ENCODE results near the gene EN1.

Gene EN1

GRCh38 chr2:118856330-118856977 lies 9.0 kb upstream of the EN1 start:
- H3K4me3 ChIP-seq (ENCODE audit: low read depth, low read length) = no peak overlapping the region
- DNase-seq (ENCODE audit: low read depth) = no peak
- TF ChIP-seq, protein P1, sequence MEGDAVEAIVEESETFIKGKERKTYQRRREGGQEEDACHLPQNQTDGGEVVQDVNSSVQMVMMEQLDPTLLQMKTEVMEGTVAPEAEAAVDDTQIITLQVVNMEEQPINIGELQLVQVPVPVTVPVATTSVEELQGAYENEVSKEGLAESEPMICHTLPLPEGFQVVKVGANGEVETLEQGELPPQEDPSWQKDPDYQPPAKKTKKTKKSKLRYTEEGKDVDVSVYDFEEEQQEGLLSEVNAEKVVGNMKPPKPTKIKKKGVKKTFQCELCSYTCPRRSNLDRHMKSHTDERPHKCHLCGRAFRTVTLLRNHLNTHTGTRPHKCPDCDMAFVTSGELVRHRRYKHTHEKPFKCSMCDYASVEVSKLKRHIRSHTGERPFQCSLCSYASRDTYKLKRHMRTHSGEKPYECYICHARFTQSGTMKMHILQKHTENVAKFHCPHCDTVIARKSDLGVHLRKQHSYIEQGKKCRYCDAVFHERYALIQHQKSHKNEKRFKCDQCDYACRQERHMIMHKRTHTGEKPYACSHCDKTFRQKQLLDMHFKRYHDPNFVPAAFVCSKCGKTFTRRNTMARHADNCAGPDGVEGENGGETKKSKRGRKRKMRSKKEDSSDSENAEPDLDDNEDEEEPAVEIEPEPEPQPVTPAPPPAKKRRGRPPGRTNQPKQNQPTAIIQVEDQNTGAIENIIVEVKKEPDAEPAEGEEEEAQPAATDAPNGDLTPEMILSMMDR (conservative IDR thresholded peaks at IDR 0.05; ENCODE audit: low read depth, low read length) = no peak

GRCh38 chr2:118855451-118856279 lies 8.2 kb upstream of the EN1 start:
- H3K4me3 ChIP-seq (ENCODE audit: low read depth, low read length) = peak overlapping the region; percentile 24
- peak; percentile 74 for DNase-seq (ENCODE audit: low read depth)
- TF ChIP-seq, protein P1 (conservative IDR thresholded peaks at IDR 0.05; ENCODE audit: low read depth, low read length) = peak; percentile 90

DNA sequence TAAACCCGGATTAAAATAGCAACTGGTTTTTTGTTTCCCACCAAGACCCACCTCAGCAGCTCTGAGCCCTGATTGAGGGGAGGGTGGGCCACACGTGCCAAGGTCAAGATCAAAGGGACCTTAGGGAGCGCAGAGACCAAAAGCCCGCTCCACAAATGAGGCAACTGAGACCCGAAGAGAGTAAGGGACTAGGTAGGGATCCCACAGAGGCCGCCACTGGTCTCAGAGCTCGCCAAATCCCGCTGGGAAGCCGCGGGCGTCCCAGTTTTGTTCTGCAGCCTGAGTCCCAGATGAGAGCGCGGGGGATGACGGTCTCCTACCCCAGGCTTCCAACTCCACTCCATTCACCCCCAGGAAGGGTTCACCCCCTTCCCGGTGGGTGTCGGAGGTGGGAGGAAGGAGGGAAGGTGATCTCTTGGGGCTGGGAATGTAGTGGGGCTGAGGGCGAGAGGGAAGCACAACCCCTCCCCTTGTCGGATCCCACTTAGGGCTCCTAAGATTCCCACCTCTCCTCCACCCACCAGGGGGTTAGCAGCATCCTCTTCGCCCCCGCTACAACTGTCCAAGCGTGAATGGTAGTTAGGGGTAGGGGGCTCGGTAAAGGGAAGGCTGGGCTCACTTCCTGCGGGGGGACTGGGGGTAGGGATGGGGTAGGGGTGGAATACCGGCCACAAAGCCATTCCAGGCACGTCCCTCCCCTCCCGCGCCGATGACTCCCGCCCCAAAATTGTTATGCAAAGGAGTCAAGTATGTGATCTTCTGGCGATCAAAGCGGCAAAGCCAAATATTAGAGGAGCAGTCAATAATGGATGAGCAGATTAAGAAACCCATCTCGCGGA lies 7.3 kb upstream of the EN1 start:
- DNase-seq (ENCODE audit: low read depth) = no peak
- TF ChIP-seq, protein P1 (conservative IDR thresholded peaks at IDR 0.05; ENCODE audit: low read depth, low read length) = no peak
- no peak overlapping the region for H3K4me3 ChIP-seq (ENCODE audit: low read depth, low read length)

DNA sequence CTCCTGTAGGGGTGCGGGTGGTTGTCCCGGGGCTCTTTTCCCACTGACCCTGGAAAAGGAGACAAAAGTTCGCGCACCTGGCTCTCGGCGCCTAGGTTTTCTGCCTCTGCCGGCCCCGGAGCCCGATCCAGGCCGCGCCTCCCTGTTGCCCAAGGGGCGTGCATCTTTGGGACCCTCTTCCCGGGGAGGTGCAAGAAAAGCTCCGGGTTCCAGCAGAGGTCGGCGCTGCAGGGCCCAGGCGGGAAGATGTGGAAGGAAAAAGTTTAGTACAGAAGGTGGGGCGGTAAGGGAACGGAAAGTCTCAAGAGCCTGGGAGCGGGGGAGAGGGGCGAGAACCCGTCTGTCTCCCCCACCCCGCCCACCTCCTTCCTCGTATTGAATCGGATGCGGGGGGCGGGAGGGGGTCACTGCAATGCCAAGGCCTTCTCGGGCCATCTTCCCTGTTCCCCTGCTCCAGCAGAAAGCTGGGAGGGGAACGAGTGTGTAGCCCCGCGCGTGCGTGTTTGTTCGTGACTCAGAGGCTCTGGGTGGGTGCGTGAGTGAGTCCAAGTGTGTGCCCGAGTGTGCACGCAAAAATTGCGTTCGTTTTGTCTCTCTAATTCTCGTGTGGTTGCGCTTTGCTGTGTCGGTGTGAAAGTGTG lies 6.3 kb upstream of the EN1 start:
- DNase-seq (ENCODE audit: low read depth) = no peak
- TF ChIP-seq, protein P1 (conservative IDR thresholded peaks at IDR 0.05; ENCODE audit: low read depth, low read length) = no peak

GRCh38 chr2:118853129-118853640 lies 5.7 kb upstream of the EN1 start:
- no peak for DNase-seq (ENCODE audit: low read depth)
- no peak overlapping the region for H3K4me3 ChIP-seq (ENCODE audit: low read depth, low read length)
- TF ChIP-seq, protein P1 (conservative IDR thresholded peaks at IDR 0.05; ENCODE audit: low read depth, low read length) = no peak

More for the DNA sequence above, 6.3 kb upstream of the EN1 start:
- no peak overlapping the region for H3K4me3 ChIP-seq (ENCODE audit: low read depth, low read length)

GRCh38 chr2:118852605-118853128 lies 5.2 kb upstream of the EN1 start:
- H3K4me3 ChIP-seq (ENCODE audit: low read depth, low read length) = no peak overlapping the region
- TF ChIP-seq, protein P1 (conservative IDR thresholded peaks at IDR 0.05; ENCODE audit: low read depth, low read length) = no peak
- no peak for DNase-seq (ENCODE audit: low read depth)

All from choroid plexus epithelial cell (primary cell).